Left renal cortex interstitium (tissue), 4 donors: ENCODE data around the gene TAF15. TPM values are rescaled to one million over a fixed set of nuclear protein-coding genes. Genes with fewer than 3 reads are reported as not detected.
A peak's percentile ranks its signal among the peaks of the same experiment; 100 is the strongest.

ENCODE experiments used
- DNase-seq, 4 donors: peaks; one replicate each; pipeline ENCODE4 v3.0.0-alpha.2; 2013; ENCODE audit warnings: low read depth in 4 of 4, low spot score in 2 of 4, missing footprints in 1 of 4
- polyA plus RNA-seq, 4 donors: library from polyadenylated mRNA; unstranded; fragments of 120-200 nt; gene quantifications; one replicate each; pipeline ENCODE4 v1.2.1, GENCODE V29; 2013; ENCODE audit not compliant: insufficient read length in 4 of 4

TAF15 gene
- polyA plus RNA-seq, 4 donors, result 182 to 290 (median 223) TPM

GRCh38 chr17:35784895-35785294, 24.4 kb upstream of the TAF15 start:
- DNase-seq, result no peak

- DNase-seq, result no peak
These were observed 22.3 kb upstream of the TAF15 start for GRCh38 chr17:35786941-35787432.

GRCh38 chr17:35788477-35789368, 20.6 kb upstream of the TAF15 start:
- DNase-seq, result no peak

GRCh38 chr17:35790841-35791240, 18.4 kb upstream of the TAF15 start:
- DNase-seq, result no peak

GRCh38 chr17:35791681-35792350, 17.5 kb upstream of the TAF15 start:
- DNase-seq, result no peak

GRCh38 chr17:35793257-35793656, 16.0 kb upstream of the TAF15 start:
- no peak for DNase-seq

- DNase-seq, result no peak
These were observed 14.0 kb upstream of the TAF15 start, which contains the start of gene MMP28 for GRCh38 chr17:35795007-35795870. Gene MMP28 (minus strand): TSS chr17:35795641. CDS start chr17:35795377, 264 bp downstream.

GRCh38 chr17:35795871-35796265, 13.4 kb upstream of the TAF15 start:
- DNase-seq, result no peak

GRCh38 chr17:35796942-35797341, 12.3 kb upstream of the TAF15 start:
- no peak for DNase-seq

GRCh38 chr17:35797370-35797769, 11.9 kb upstream of the TAF15 start:
- no peak for DNase-seq

GRCh38 chr17:35797918-35798317, 11.4 kb upstream of the TAF15 start:
- DNase-seq, result no peak

GRCh38 chr17:35799942-35800341, 9.3 kb upstream of the TAF15 start:
- no peak for DNase-seq

GRCh38 chr17:35801583-35802224, 7.6 kb upstream of the TAF15 start:
- no peak for DNase-seq

GRCh38 chr17:35804658-35805192, 4.6 kb upstream of the TAF15 start:
- peak in 2 of 4 donors; percentile 45 to 73 for DNase-seq

GRCh38 chr17:35807371-35808144, 1.7 kb upstream of the TAF15 start:
- no peak for DNase-seq

GRCh38 chr17:35808240-35808961, 883 bp upstream of the TAF15 start:
- DNase-seq, result no peak

- peak in 1 of 4 donors; percentile 28 for DNase-seq
These were observed 674 bp downstream of the TAF15 start for GRCh38 chr17:35809855-35810461.

GRCh38 chr17:35811759-35812158, 2.5 kb downstream of the TAF15 start:
- no peak for DNase-seq
